WTC11 (cell line): ENCODE measurements around the gene PRR13. TPM values are rescaled to one million over a fixed set of nuclear protein-coding genes. Genes with fewer than 3 reads are reported as not detected.

Experiments
- ATAC-seq: fragments of 200-7000 bp; cut with Tn5 transposase; 2 replicates; pipeline ENCODE4 v1.10.0; 2021; ENCODE audit warnings: mild to moderate bottlenecking, moderate library complexity
- CTCF ChIA-PET: fragments of 300-600 bp; sonication (Branson Sonifier 250); formaldehyde crosslinking; loops from one replicate; lab custom pipeline; 2021; ENCODE audit warnings: antibody characterized with exemption; lab: Charles Lee
- POLR2A ChIA-PET: fragments of 350-600 bp; sonication (Branson Sonifier 250); formaldehyde crosslinking; loops from one replicate; lab custom pipeline; 2021; ENCODE audit warnings: antibody characterized with exemption; lab: Charles Lee
- DNase-seq: peaks from one replicate; pipeline ENCODE4 v3.0.0; 2021; ENCODE audit warnings: low spot score
- H3K27ac Mint-ChIP-seq: 2 replicates; pipeline ENCODE4 v1.8.0; 2021; ENCODE audit warnings: mixed read lengths
- H3K27me3 Mint-ChIP-seq: 2 replicates; pipeline ENCODE4 v1.8.0; 2021; ENCODE audit warnings: low read depth, mild to moderate bottlenecking, moderate library complexity, mixed read lengths
- H3K36me3 Mint-ChIP-seq: 2 replicates; pipeline ENCODE4 v1.8.0; 2021; ENCODE audit warnings: mixed read lengths
- H3K4me1 Mint-ChIP-seq: 2 replicates; pipeline ENCODE4 v1.8.0; 2022; ENCODE audit warnings: mixed read lengths
- H3K4me3 Mint-ChIP-seq: 2 replicates; pipeline ENCODE4 v1.8.0; 2021; ENCODE audit warnings: mild to moderate bottlenecking, moderate library complexity, mixed read lengths
- H3K9me3 Mint-ChIP-seq: 2 replicates; pipeline ENCODE4 v1.8.0; 2021; ENCODE audit warnings: mixed read lengths
- GABPB1 ChIP-seq: sonication (generic); formaldehyde crosslinking; IDR thresholded peaks from 2 replicates; pipeline ENCODE4 v1.8.1; 2023; ENCODE audit warnings: mild to moderate bottlenecking, missing genetic modification reagents
- JAZF1 ChIP-seq: fragments of 250-450 bp; sonication (Bioruptor Pico); IDR thresholded peaks from 2 replicates; pipeline ENCODE4 v1.9.0; 2021; ENCODE audit warnings: moderate library complexity, mild to moderate bottlenecking, inconsistent platforms
- JUN ChIP-seq: sonication (generic); formaldehyde crosslinking; IDR thresholded peaks from 2 replicates; pipeline ENCODE4 v1.8.0; 2023; ENCODE audit warnings: mild to moderate bottlenecking, missing genetic modification reagents
- NFATC4 ChIP-seq: fragments of 250-450 bp; sonication (Bioruptor Pico); IDR thresholded peaks from 2 replicates; pipeline ENCODE4 v1.9.0; 2021; ENCODE audit warnings: mild to moderate bottlenecking
- PRRX2 ChIP-seq: fragments of 250-450 bp; sonication (Bioruptor Pico); IDR thresholded peaks from 2 replicates; pipeline ENCODE4 v1.8.0; 2021; ENCODE audit warnings: mild to moderate bottlenecking
- RORB ChIP-seq: fragments of 250-450 bp; sonication (Bioruptor Pico); IDR thresholded peaks from 2 replicates; pipeline ENCODE4 v1.9.0; 2021; ENCODE audit warnings: mild to moderate bottlenecking
- TCF7 ChIP-seq: sonication (generic); formaldehyde crosslinking; IDR thresholded peaks from 2 replicates; pipeline ENCODE4 v1.8.0; 2022; ENCODE audit warnings: mild to moderate bottlenecking, low read depth, missing genetic modification reagents, moderate library complexity
- ZNF121 ChIP-seq: sonication (generic); formaldehyde crosslinking; IDR thresholded peaks from 2 replicates; pipeline ENCODE4 v1.8.0; 2023; ENCODE audit warnings: missing genetic modification reagents
- ZNF396 ChIP-seq: fragments of 250-450 bp; sonication (Bioruptor Pico); IDR thresholded peaks from 2 replicates; pipeline ENCODE4 v1.8.0; 2021; ENCODE audit warnings: mild to moderate bottlenecking, moderate library complexity, borderline replicate concordance
- total RNA-seq: library from RNA; stranded (reverse); gene quantifications from 3 replicates; pipeline ENCODE4 v1.2.3, GENCODE V29; 2021
- TF ChIP-seq, protein P1 (sequence below): fragments of 250-450 bp; sonication (Bioruptor Pico); conservative IDR thresholded peaks from 2 replicates; pipeline ENCODE4 v1.9.0; 2021; ENCODE audit warnings: mild to moderate bottlenecking
- TF ChIP-seq, protein P2 (sequence below): sonication (generic); formaldehyde crosslinking; IDR thresholded peaks from 2 replicates; pipeline ENCODE4 v1.8.1; 2023; ENCODE audit warnings: mild to moderate bottlenecking, missing genetic modification reagents
- TF ChIP-seq, protein P3 (sequence below): fragments of 250-450 bp; sonication (Bioruptor Pico); IDR thresholded peaks from 2 replicates; pipeline ENCODE4 v1.9.0; 2021; ENCODE audit warnings: mild to moderate bottlenecking, borderline replicate concordance
- TF ChIP-seq, protein P4 (sequence below): sonication (generic); formaldehyde crosslinking; IDR thresholded peaks from 2 replicates; pipeline ENCODE4 v1.8.1; 2023; ENCODE audit warnings: mild to moderate bottlenecking, moderate library complexity, missing genetic modification reagents
- TF ChIP-seq, protein P5 (sequence below): fragments of 250-450 bp; sonication (Bioruptor Pico); IDR thresholded peaks from 2 replicates; pipeline ENCODE4 v1.9.0; 2021; ENCODE audit warnings: moderate library complexity, mild to moderate bottlenecking, inconsistent platforms, borderline replicate concordance
- TF ChIP-seq, protein P6 (sequence below): sonication (generic); formaldehyde crosslinking; IDR thresholded peaks from 2 replicates; pipeline ENCODE4 v1.8.0; 2023; ENCODE audit warnings: mild to moderate bottlenecking, missing genetic modification reagents

Gene PRR13
- total RNA-seq, 1 experiment from 2014 or later, result 187 TPM

DNA sequence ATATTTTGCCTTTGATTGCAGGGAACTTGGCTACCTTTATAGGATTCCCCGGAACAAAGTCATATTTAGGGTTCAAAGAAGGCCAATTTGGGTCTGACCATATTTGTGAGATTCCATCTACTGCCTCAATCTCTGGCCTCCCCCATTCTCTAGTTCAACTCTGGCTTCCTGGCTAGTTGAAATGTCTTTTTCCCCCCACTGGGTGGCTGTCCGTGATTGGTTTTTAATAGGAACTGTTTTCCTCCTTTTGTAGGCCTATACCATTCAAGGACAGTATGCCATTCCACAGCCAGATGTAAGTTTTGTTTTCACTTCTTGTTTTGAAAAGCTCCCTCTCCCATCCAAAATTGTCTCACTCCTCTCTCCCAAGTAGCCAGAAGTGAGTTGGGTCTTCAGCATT, 24.1 kb downstream of the PRR13 start:
- CTCF ChIA-PET, result no interaction called here
- POLR2A ChIA-PET, result interaction anchor here (1.3 to 2.0 kb wide), 3 partner anchors 11 to 35 kb away, joined by 3 to 9 read pairs (median 5); partner anchors contain the start of gene TARBP2
- TF ChIP-seq, protein P1, sequence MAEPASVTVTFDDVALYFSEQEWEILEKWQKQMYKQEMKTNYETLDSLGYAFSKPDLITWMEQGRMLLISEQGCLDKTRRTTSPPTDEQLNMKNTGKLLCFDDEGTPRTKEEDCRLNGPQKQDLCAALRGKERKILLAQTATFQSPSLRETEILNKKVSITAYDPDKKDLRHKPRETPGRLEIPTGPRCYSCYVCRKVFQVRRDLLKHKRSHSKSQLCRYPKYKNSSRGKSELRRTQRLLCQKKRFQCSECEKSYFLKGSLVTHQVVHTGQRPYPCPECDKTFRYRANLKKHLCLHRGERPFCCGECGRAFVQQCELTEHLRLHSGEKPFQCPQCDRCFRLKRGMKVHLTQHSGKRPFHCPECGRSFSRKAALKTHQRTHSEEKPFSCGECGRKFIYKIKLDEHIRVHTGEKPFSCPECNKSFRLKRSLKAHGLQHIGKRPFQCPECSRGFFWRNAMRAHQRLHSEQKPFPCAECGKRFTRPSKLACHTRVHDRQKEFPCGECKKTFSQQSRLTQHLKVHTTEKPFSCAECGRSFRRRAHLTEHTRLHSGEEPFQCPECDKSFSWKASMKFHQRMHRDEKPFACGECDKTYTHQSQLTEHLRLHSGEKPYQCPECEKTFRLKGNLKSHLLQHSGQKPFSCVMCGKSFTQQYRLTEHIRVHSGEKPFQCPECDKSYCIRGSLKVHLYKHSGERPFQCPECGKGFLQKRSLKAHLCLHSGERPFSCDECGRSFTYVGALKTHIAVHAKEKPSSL (CRISPR knock-in tag), result 0 out of 2 replicates have a peak, but pooled peaks have one; percentile 2
- TF ChIP-seq, protein P2, sequence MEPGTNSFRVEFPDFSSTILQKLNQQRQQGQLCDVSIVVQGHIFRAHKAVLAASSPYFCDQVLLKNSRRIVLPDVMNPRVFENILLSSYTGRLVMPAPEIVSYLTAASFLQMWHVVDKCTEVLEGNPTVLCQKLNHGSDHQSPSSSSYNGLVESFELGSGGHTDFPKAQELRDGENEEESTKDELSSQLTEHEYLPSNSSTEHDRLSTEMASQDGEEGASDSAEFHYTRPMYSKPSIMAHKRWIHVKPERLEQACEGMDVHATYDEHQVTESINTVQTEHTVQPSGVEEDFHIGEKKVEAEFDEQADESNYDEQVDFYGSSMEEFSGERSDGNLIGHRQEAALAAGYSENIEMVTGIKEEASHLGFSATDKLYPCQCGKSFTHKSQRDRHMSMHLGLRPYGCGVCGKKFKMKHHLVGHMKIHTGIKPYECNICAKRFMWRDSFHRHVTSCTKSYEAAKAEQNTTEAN, result no peak
- TF ChIP-seq, protein P3, sequence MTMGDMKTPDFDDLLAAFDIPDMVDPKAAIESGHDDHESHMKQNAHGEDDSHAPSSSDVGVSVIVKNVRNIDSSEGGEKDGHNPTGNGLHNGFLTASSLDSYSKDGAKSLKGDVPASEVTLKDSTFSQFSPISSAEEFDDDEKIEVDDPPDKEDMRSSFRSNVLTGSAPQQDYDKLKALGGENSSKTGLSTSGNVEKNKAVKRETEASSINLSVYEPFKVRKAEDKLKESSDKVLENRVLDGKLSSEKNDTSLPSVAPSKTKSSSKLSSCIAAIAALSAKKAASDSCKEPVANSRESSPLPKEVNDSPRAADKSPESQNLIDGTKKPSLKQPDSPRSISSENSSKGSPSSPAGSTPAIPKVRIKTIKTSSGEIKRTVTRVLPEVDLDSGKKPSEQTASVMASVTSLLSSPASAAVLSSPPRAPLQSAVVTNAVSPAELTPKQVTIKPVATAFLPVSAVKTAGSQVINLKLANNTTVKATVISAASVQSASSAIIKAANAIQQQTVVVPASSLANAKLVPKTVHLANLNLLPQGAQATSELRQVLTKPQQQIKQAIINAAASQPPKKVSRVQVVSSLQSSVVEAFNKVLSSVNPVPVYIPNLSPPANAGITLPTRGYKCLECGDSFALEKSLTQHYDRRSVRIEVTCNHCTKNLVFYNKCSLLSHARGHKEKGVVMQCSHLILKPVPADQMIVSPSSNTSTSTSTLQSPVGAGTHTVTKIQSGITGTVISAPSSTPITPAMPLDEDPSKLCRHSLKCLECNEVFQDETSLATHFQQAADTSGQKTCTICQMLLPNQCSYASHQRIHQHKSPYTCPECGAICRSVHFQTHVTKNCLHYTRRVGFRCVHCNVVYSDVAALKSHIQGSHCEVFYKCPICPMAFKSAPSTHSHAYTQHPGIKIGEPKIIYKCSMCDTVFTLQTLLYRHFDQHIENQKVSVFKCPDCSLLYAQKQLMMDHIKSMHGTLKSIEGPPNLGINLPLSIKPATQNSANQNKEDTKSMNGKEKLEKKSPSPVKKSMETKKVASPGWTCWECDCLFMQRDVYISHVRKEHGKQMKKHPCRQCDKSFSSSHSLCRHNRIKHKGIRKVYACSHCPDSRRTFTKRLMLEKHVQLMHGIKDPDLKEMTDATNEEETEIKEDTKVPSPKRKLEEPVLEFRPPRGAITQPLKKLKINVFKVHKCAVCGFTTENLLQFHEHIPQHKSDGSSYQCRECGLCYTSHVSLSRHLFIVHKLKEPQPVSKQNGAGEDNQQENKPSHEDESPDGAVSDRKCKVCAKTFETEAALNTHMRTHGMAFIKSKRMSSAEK (CRISPR knock-in tag), result no peak
- TF ChIP-seq JAZF1 (no peak), RORB (CRISPR knock-in tag) (no peak), TCF7 (CRISPR knock-in tag) (no peak)
- no peak for DNase-seq
- Mint-ChIP-seq H3K27ac (no peak overlapping the region), H3K4me1 (peaks cover 26% of the 10 kb centered on the region), H3K4me3 (no peak overlapping the region), H3K36me3 (peaks cover 96% of the 10 kb centered on the region), H3K27me3 (no peaks in the 10 kb centered on the region), H3K9me3 (no peaks in the 10 kb centered on the region)
- no peak for ATAC-seq

DNA sequence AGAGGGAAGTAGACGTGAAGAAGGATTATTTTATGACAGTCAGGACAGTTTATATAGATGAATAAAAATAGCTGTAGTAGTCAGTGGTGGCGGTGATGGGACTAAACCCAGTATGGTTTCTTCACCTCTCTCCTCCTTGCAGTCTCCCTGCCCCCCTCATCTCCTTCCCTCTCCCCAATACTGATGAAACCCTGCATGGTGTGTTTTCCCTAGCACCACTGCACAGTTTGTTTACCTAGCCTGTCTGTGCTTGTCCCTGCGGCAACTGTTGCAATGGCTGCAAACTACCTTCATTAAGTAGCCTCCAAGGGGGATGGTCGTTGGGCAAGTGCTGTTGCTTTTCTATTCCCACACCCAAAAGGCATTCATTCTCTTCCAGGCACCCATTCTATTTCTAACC, 25.1 kb downstream of the PRR13 start:
- no peaks in the 10 kb centered on the region for H3K9me3 Mint-ChIP-seq
- peaks cover 94% of the 10 kb centered on the region for H3K36me3 Mint-ChIP-seq
- DNase-seq, result no peak
- H3K27ac Mint-ChIP-seq, result peak overlapping the region; percentile 66; the same call in 1 of the 2 replicates
- peaks cover 22% of the 10 kb centered on the region for H3K4me1 Mint-ChIP-seq
- POLR2A ChIA-PET, result interaction anchor here (1.3 kb wide), 1 partner anchor 12 kb away, joined by 5 read pairs; no protein-coding TSS in a partner anchor
- TF ChIP-seq ZNF121 (CRISPR knock-in tag), result no peak
- TF ChIP-seq, protein P4, sequence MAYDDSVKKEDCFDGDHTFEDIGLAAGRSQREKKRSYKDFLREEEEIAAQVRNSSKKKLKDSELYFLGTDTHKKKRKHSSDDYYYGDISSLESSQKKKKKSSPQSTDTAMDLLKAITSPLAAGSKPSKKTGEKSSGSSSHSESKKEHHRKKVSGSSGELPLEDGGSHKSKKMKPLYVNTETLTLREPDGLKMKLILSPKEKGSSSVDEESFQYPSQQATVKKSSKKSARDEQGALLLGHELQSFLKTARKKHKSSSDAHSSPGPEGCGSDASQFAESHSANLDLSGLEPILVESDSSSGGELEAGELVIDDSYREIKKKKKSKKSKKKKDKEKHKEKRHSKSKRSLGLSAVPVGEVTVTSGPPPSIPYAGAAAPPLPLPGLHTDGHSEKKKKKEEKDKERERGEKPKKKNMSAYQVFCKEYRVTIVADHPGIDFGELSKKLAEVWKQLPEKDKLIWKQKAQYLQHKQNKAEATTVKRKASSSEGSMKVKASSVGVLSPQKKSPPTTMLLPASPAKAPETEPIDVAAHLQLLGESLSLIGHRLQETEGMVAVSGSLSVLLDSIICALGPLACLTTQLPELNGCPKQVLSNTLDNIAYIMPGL (CRISPR knock-in tag), result no peak
- no peak for TF ChIP-seq GABPB1
- no peak for TF ChIP-seq ZNF396 (CRISPR knock-in tag)
- TF ChIP-seq, protein P5, sequence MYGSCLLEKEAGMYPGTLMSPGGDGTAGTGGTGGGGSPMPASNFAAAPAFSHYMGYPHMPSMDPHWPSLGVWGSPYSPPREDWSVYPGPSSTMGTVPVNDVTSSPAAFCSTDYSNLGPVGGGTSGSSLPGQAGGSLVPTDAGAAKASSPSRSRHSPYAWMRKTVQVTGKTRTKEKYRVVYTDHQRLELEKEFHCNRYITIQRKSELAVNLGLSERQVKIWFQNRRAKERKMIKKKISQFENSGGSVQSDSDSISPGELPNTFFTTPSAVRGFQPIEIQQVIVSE (CRISPR knock-in tag), result no peak
- TF ChIP-seq, protein P6, sequence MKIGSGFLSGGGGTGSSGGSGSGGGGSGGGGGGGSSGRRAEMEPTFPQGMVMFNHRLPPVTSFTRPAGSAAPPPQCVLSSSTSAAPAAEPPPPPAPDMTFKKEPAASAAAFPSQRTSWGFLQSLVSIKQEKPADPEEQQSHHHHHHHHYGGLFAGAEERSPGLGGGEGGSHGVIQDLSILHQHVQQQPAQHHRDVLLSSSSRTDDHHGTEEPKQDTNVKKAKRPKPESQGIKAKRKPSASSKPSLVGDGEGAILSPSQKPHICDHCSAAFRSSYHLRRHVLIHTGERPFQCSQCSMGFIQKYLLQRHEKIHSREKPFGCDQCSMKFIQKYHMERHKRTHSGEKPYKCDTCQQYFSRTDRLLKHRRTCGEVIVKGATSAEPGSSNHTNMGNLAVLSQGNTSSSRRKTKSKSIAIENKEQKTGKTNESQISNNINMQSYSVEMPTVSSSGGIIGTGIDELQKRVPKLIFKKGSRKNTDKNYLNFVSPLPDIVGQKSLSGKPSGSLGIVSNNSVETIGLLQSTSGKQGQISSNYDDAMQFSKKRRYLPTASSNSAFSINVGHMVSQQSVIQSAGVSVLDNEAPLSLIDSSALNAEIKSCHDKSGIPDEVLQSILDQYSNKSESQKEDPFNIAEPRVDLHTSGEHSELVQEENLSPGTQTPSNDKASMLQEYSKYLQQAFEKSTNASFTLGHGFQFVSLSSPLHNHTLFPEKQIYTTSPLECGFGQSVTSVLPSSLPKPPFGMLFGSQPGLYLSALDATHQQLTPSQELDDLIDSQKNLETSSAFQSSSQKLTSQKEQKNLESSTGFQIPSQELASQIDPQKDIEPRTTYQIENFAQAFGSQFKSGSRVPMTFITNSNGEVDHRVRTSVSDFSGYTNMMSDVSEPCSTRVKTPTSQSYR (CRISPR knock-in tag), result no peak
- TF ChIP-seq PRRX2 (CRISPR knock-in tag), result no peak
- TF ChIP-seq NFATC4 (CRISPR knock-in tag), result no peak
- no peak for TF ChIP-seq JUN (CRISPR knock-in tag)
- TF ChIP-seq, all 79 proteins: peak for 0
- CTCF ChIA-PET, result no interaction called here
- no peak overlapping the region for H3K4me3 Mint-ChIP-seq
- no peaks in the 10 kb centered on the region for H3K27me3 Mint-ChIP-seq
- ATAC-seq, result no peak
